ENCODE measurements around the gene E2F6. TPM values are rescaled to one million over a fixed set of nuclear protein-coding genes. Genes with fewer than 3 reads are reported as not detected.

Gene E2F6
- total and polyA plus RNA-seq, 2 of the 8 experiments (the other 6 are each of a cell fraction or from before 2014, with no cell fraction given) = 8.3 to 14.9 TPM

- no peak for TF ChIP-seq CHD7 (IDR thresholded peaks at IDR 0.05; ENCODE audit: insufficient replicate concordance, low read length)
- no peak for TF ChIP-seq TAF7 (optimal IDR thresholded peaks at IDR 0.05; ENCODE audit: borderline replicate concordance, low read depth, low read length)
- no peak for TF ChIP-seq HDAC6 (IDR thresholded peaks at IDR 0.05; ENCODE audit: low read depth, low read length)
- TF ChIP-seq POLR2A (IDR thresholded peaks at IDR 0.05; ENCODE audit: control extremely low read depth in 1 of 2, low read depth in 2 of 2, low read length in 2 of 2) = no peak
These were observed 35.2 kb downstream of the E2F6 start (continued) for GRCh38 chr2:11430729-11431128.

Measured in H1 (cell line).